HG03097 (cell line): ENCODE measurements around the gene PRICKLE2.

Source experiments
- ATAC-seq: cut with Tn5 transposase; IDR thresholded peaks from one replicate; pipeline ENCODE4 v1.9.1; 2021; ENCODE audit not compliant: unreplicated experiment, low FRiP score

Gene PRICKLE2

GRCh38 chr3:64195789-64196188, 29.5 kb downstream of the PRICKLE2 start:
- ATAC-seq = no peak

- no peak for ATAC-seq
These were observed 33.4 kb downstream of the PRICKLE2 start for GRCh38 chr3:64191822-64192221.

GRCh38 chr3:64190517-64191515, 34.5 kb downstream of the PRICKLE2 start:
- no peak for ATAC-seq

GRCh38 chr3:64188810-64189560, 36.3 kb downstream of the PRICKLE2 start:
- ATAC-seq = no peak

- no peak for ATAC-seq
These were observed 38.0 kb downstream of the PRICKLE2 start for GRCh38 chr3:64187065-64187959.

GRCh38 chr3:64186667-64187064, 38.6 kb downstream of the PRICKLE2 start:
- no peak for ATAC-seq

- no peak for ATAC-seq
These were observed 39.8 kb downstream of the PRICKLE2 start for GRCh38 chr3:64185436-64185835.

GRCh38 chr3:64184621-64185020, 40.6 kb downstream of the PRICKLE2 start:
- no peak for ATAC-seq

- no peak for ATAC-seq
These were observed 45.4 kb downstream of the PRICKLE2 start for GRCh38 chr3:64179860-64180259.

GRCh38 chr3:64179249-64179648, 46.0 kb downstream of the PRICKLE2 start:
- ATAC-seq = no peak

- ATAC-seq = no peak
These were observed 46.8 kb downstream of the PRICKLE2 start for GRCh38 chr3:64178419-64178818.

GRCh38 chr3:64176461-64176996, 48.7 kb downstream of the PRICKLE2 start:
- no peak for ATAC-seq

GRCh38 chr3:64174328-64174727, 50.9 kb downstream of the PRICKLE2 start:
- ATAC-seq = no peak

- no peak for ATAC-seq
These were observed 51.7 kb downstream of the PRICKLE2 start for GRCh38 chr3:64173563-64173962.

- no peak for ATAC-seq
These were observed 55.0 kb downstream of the PRICKLE2 start for GRCh38 chr3:64170270-64170669.

GRCh38 chr3:64167868-64168267, 57.4 kb downstream of the PRICKLE2 start:
- ATAC-seq = no peak

- no peak for ATAC-seq
These were observed 57.9 kb downstream of the PRICKLE2 start for GRCh38 chr3:64167351-64167750.

- ATAC-seq = no peak
These were observed 58.6 kb downstream of the PRICKLE2 start for GRCh38 chr3:64166584-64167162.

GRCh38 chr3:64164349-64164748, 60.9 kb downstream of the PRICKLE2 start:
- ATAC-seq = no peak

- ATAC-seq = no peak
These were observed 61.5 kb downstream of the PRICKLE2 start for GRCh38 chr3:64163755-64164148.
